HG02970 (cell line): ENCODE measurements around the gene EWSR1.
"Not testable (repeated sequence)": the region's sequence is repeated elsewhere in the genome, so short reads cannot be mapped to it uniquely, and the experiment has no call there.

Experiments
- ATAC-seq: cut with Tn5 transposase; IDR thresholded peaks from one replicate; pipeline ENCODE4 v1.9.1; 2021; ENCODE audit warnings: mild to moderate bottlenecking, moderate library complexity, moderate number of reproducible peaks; ENCODE audit not compliant: unreplicated experiment, low FRiP score

Gene EWSR1

GRCh38 chr22:29267858-29268510, at the start of gene EWSR1, which contains the start of gene RHBDD3:
Gene EWSR1, plus strand, starts transcription at chr22:29268268. Its CDS starts 69 bp downstream, at chr22:29268337.
Gene RHBDD3, minus strand, starts transcription at chr22:29267981. Its CDS starts 2,355 bp downstream, at chr22:29265626.
- ATAC-seq = peak; percentile 86

- no peak for ATAC-seq
Observed at GRCh38 chr22:29218758-29219408, 49.2 kb upstream of the EWSR1 start.

GRCh38 chr22:29219409-29219782, 48.7 kb upstream of the EWSR1 start:
- not testable (repeated sequence) for ATAC-seq

- ATAC-seq = no peak
Observed at GRCh38 chr22:29219881-29220670, 48.0 kb upstream of the EWSR1 start.

GRCh38 chr22:29224121-29224858, 43.8 kb upstream of the EWSR1 start:
- ATAC-seq = no peak

- no peak for ATAC-seq
Observed at GRCh38 chr22:29224859-29225410, 43.1 kb upstream of the EWSR1 start.

- no peak for ATAC-seq
Observed at GRCh38 chr22:29225422-29226090, 42.5 kb upstream of the EWSR1 start.

- ATAC-seq = no peak
Observed at GRCh38 chr22:29226351-29226981, 41.6 kb upstream of the EWSR1 start.

GRCh38 chr22:29230972-29231875, 36.8 kb upstream of the EWSR1 start:
- ATAC-seq = no peak

- ATAC-seq = no peak
Observed at GRCh38 chr22:29231971-29232959, 35.8 kb upstream of the EWSR1 start.

GRCh38 chr22:29233277-29233877, 34.7 kb upstream of the EWSR1 start:
- no peak for ATAC-seq

- ATAC-seq = not testable (repeated sequence)
Observed at GRCh38 chr22:29240481-29240880, 27.6 kb upstream of the EWSR1 start.

GRCh38 chr22:29243874-29244446, 24.1 kb upstream of the EWSR1 start:
- no peak for ATAC-seq

- no peak for ATAC-seq
Observed at GRCh38 chr22:29244785-29245625, 23.1 kb upstream of the EWSR1 start.

- ATAC-seq = peak; percentile 53
Observed at GRCh38 chr22:29245626-29246385, 22.3 kb upstream of the EWSR1 start.
